GM12878 (cell line): ENCODE data around the gene ANO6. TPM values are rescaled to one million over a fixed set of nuclear protein-coding genes. Genes with fewer than 3 reads are reported as not detected.

Experiments used
- ATAC-seq: fragments of 200-7000 bp; cut with Tn5 transposase; 3 replicates; pipeline ENCODE4 v1.9.1; 2020; ENCODE audit warnings: mild to moderate bottlenecking, moderate library complexity
- BruUV-seq: library from RNA; stranded (reverse); fragments of 400-500 nt; replicated peaks from 2 replicates; lab custom pipeline; 2021; lab: Mats Ljungman, UMichigan
- CTCF ChIA-PET: fragments of 300-600 bp; sonication (Branson Sonifier 250); formaldehyde crosslinking; extraction: SDS; loops from one replicate; lab custom pipeline; 2021; ENCODE audit warnings: inconsistent platforms; lab: Yijun Ruan, JAX
- POLR2A ChIA-PET: fragments of 350-600 bp; formaldehyde crosslinking; extraction: SDS; loops from one replicate; lab custom pipeline; 2021; ENCODE audit warnings: inconsistent platforms; lab: Charles Lee
- RAD21 ChIA-PET: fragments of 300-600 bp; sonication (Branson Sonifier 250); formaldehyde crosslinking; loops from one replicate; lab custom pipeline; 2023; ENCODE audit warnings: antibody characterized with exemption; ENCODE audit not compliant: unreplicated experiment; lab: Charles Lee
- SMC1A ChIA-PET: fragments of 300-600 bp; sonication (Branson Sonifier 250); formaldehyde crosslinking; loops from one replicate; lab custom pipeline; 2023; ENCODE audit not compliant: unreplicated experiment, uncharacterized antibody; lab: Charles Lee
- DNase-seq: peaks from one replicate; pipeline ENCODE4 v3.0.0-alpha.2; 2011; ENCODE audit warnings: low read depth, low spot score
- FAIRE-seq: peaks from 3 replicates; lab custom pipeline; 2011; peaks lifted over from hg19 to GRCh38; lab: Jason Lieb, UNC
- H2AFZ ChIP-seq: 2 replicates; pipeline ENCODE4 v1.6.0; 2011; ENCODE audit warnings: low read depth, low read length, control low read depth; ENCODE audit not compliant: control insufficient read depth
- H3K27ac ChIP-seq: 2 replicates; pipeline ENCODE4 v1.5.1; 2011; ENCODE audit warnings: control low read depth; ENCODE audit not compliant: control insufficient read depth, insufficient read depth
- H3K27me3 ChIP-seq, 2 experiments: replicated peaks in 1 of 2; 2 replicates each; pipeline versions ENCODE4 v1.6.0 to v1.6.1; 2011; ENCODE audit warnings: low read length in 1 of 2; ENCODE audit not compliant: control insufficient read depth in 2 of 2, insufficient read depth in 2 of 2
- H3K36me3 ChIP-seq, 2 experiments: 2 replicates each; pipeline ENCODE4 v1.5.1; 2011; ENCODE audit warnings: low read length in 1 of 2; ENCODE audit not compliant: control insufficient read depth in 2 of 2, insufficient read depth in 2 of 2
- H3K4me1 ChIP-seq: 2 replicates; pipeline ENCODE4 v1.6.1; 2011; ENCODE audit warnings: mild to moderate bottlenecking, low read length, moderate library complexity, mixed read lengths; ENCODE audit not compliant: control insufficient read depth, insufficient read depth
- H3K4me2 ChIP-seq: 2 replicates; pipeline ENCODE4 v1.6.0; 2011; ENCODE audit warnings: control low read depth; ENCODE audit not compliant: control insufficient read depth, insufficient read depth
- H3K4me3 ChIP-seq: fragments of 200-600 bp; sonication (generic); 2 replicates; pipeline ENCODE4 v1.5.1; 2016
- H3K79me2 ChIP-seq: 2 replicates; pipeline ENCODE4 v1.6.0; 2011; ENCODE audit warnings: low read length; ENCODE audit not compliant: control insufficient read depth, insufficient read depth
- H3K9ac ChIP-seq: 2 replicates; pipeline ENCODE4 v1.8.0; 2011; ENCODE audit warnings: low read length, control low read depth, mixed read lengths; ENCODE audit not compliant: control insufficient read depth, insufficient read depth
- H3K9me3 ChIP-seq: replicated peaks from 3 replicates; pipeline ENCODE4 v1.5.1; 2011; ENCODE audit warnings: mild to moderate bottlenecking, low read length; ENCODE audit not compliant: control insufficient read depth, insufficient read depth
- H4K20me1 ChIP-seq: 2 replicates; pipeline ENCODE4 v1.6.0; 2011; ENCODE audit not compliant: control insufficient read depth, insufficient read depth
- BCL11A ChIP-seq: IDR thresholded peaks from 2 replicates; pipeline ENCODE4 v1.6.1; 2011; ENCODE audit warnings: low read depth, low read length
- BHLHE40 ChIP-seq, 2 experiments: fragments of 450-650 bp in 1 of 2; IDR thresholded peaks; 2 replicates each; pipeline ENCODE4 v1.6.1; 2011 to 2017; ENCODE audit warnings: low read depth in 2 of 2, borderline replicate concordance in 1 of 2, improper control_type of control experiment in 1 of 2, low read length in 1 of 2, mild to moderate bottlenecking in 1 of 2
- E2F4 ChIP-seq: IDR thresholded peaks from 2 replicates; pipeline ENCODE4 v1.6.1; 2012; ENCODE audit warnings: low read depth, low read length, improper control_type of control experiment
- HDGF ChIP-seq: fragments of 450-650 bp; IDR thresholded peaks from 2 replicates; pipeline ENCODE4 v1.6.1; 2016; ENCODE audit warnings: antibody characterized with exemption
- IRF4 ChIP-seq: IDR thresholded peaks from 2 replicates; pipeline ENCODE4 v1.6.1; 2011; ENCODE audit warnings: low read depth, low read length
- IRF5 ChIP-seq: fragments of 450-650 bp; IDR thresholded peaks from 2 replicates; pipeline ENCODE4 v1.6.1; 2017; ENCODE audit warnings: borderline replicate concordance
- NFIC ChIP-seq: IDR thresholded peaks from 2 replicates; pipeline ENCODE4 v1.6.1; 2012; ENCODE audit warnings: low read depth, mild to moderate bottlenecking, inconsistent platforms, low read length, moderate library complexity
- NKRF ChIP-seq: fragments of 450-650 bp; conservative IDR thresholded peaks from 2 replicates; pipeline ENCODE4 v1.6.1; 2017; ENCODE audit warnings: mild to moderate bottlenecking, moderate library complexity
- PBX3 ChIP-seq: IDR thresholded peaks from 2 replicates; pipeline ENCODE4 v1.6.1; 2011; ENCODE audit warnings: mild to moderate bottlenecking, low read depth, low read length, moderate library complexity; ENCODE audit not compliant: insufficient replicate concordance
- RAD51 ChIP-seq: fragments of 450-650 bp; IDR thresholded peaks from 2 replicates; pipeline ENCODE4 v1.6.1; 2016; ENCODE audit warnings: moderate library complexity, mild to moderate bottlenecking, inconsistent platforms
- RCOR1 ChIP-seq: conservative IDR thresholded peaks from 2 replicates; pipeline ENCODE4 v1.6.1; 2012; ENCODE audit warnings: low read depth, low read length, improper control_type of control experiment
- RELA ChIP-seq: fragments of 450-650 bp; IDR thresholded peaks from 2 replicates; pipeline ENCODE4 v1.8.0; 2014; ENCODE audit warnings: borderline replicate concordance; ENCODE audit not compliant: partially characterized antibody
- SIX5 ChIP-seq: IDR thresholded peaks from 2 replicates; pipeline ENCODE4 v1.6.1; 2011; ENCODE audit warnings: mild to moderate bottlenecking, low read depth, low read length, moderate library complexity; ENCODE audit not compliant: severe bottlenecking
- SMAD5 ChIP-seq: IDR thresholded peaks from 2 replicates; pipeline ENCODE4 v1.6.1; 2016; ENCODE audit warnings: antibody characterized with exemption, low read depth
- SP1 ChIP-seq: IDR thresholded peaks from one replicate; pipeline ENCODE4 v1.6.1; 2011; ENCODE audit warnings: low read depth, low read length
- SUZ12 ChIP-seq: fragments of 200-600 bp; sonication (generic); IDR thresholded peaks from one replicate; pipeline ENCODE4 v1.6.1; 2018; ENCODE audit warnings: antibody characterized with exemption, mild to moderate bottlenecking; ENCODE audit not compliant: unreplicated experiment
- TBL1XR1 ChIP-seq: IDR thresholded peaks from 2 replicates; pipeline ENCODE4 v1.6.1; 2012; ENCODE audit warnings: low read depth, low read length, improper control_type of control experiment
- ZBED1 ChIP-seq: IDR thresholded peaks from 2 replicates; pipeline ENCODE4 v1.6.1; 2016; ENCODE audit warnings: borderline replicate concordance
- ZNF622 ChIP-seq: fragments of 450-650 bp; IDR thresholded peaks from 2 replicates; pipeline ENCODE4 v1.6.1; 2017; ENCODE audit warnings: mild to moderate bottlenecking, inconsistent platforms
- WGBS: methylation state at CpG from one replicate; pipeline ENCODE4 v1.1.6; 2016; ENCODE audit warnings: low lambda C conversion rate; ENCODE audit not compliant: insufficient replicate concordance, insufficient coverage; ENCODE audit errors: missing lambda C conversion rate; 5-methylcytosine and 5-hydroxymethylcytosine counted together
- in situ Hi-C: fragments of 300-500 bp; cut with MboI; formaldehyde crosslinking; loops from 9 replicates; pipeline ENCODE4 v1.14.3; 2018; ENCODE audit warnings: mixed read lengths
- intact Hi-C: fragments of 100-400 bp; cut with micrococcal nuclease; formaldehyde crosslinking; loops from one replicate; pipeline ENCODE4 v1.14.2; 2022; ENCODE audit not compliant: unreplicated experiment
- polyA plus RNA-seq, 11 experiments: library from polyadenylated mRNA; depleted of rRNA in 4 of 11; unstranded in 6 of 11; stranded (reverse) in 5 of 11; fragments of >200 nt; fragmentation: Nextera tagmentation in 4 of 11; fragmentation: Illumina TruSeq in 1 of 11; extraction: Ambion mirVana in 4 of 11; extraction: Trizol in 1 of 11; gene quantifications; 1 replicate in 1 of 11; 2 replicates in 10 of 11; pipeline versions ENCODE4 v1.2.1 to v1.2.3, GENCODE V29; 2011 to 2016; ENCODE audit warnings: inconsistent platforms in 2 of 11, missing spikeins in 2 of 11, low read depth in 1 of 11
- total RNA-seq, 4 experiments: library from RNA; depleted of rRNA in 3 of 4; stranded (reverse); fragments of >200 nt in 3 of 4; fragmentation: Illumina TruSeq in 1 of 4; extraction: Trizol in 1 of 4; gene quantifications; 2 replicates each; pipeline versions ENCODE4 v1.2.1 to v1.2.3, GENCODE V29; 2013 to 2021

The ANO6 gene
- total and polyA plus RNA-seq, 10 of the 15 experiments (the other 5 are each of a cell fraction or from before 2014, with no cell fraction given) = 4.6 to 30.3 (median 26.0) TPM

- DNase-seq = no peak
- no peak for FAIRE-seq
- 30% methylated on average over 5 of the region's 5 CpGs for WGBS
- no peak overlapping the region for H3K27ac ChIP-seq
- H3K36me3 ChIP-seq = no peaks in the 10 kb centered on the region
- H3K9ac ChIP-seq = no peak overlapping the region
- H2AFZ ChIP-seq = no peak overlapping the region
- no peaks in the 10 kb centered on the region for H3K79me2 ChIP-seq
- intact Hi-C loops (no loop called here), in situ Hi-C loops (no loop called here)
- BruUV-seq = no TSS peak
- ChIA-PET CTCF (interaction anchor here (0.6 kb wide), 1 partner anchor 315 kb away, joined by 3 read pairs; no protein-coding TSS in a partner anchor), POLR2A (no interaction called here), RAD21 (no interaction called here), SMC1A (interaction anchor here (0.6 to 0.7 kb wide), 2 partner anchors 215 to 1464 kb away, joined by 3 to 4 read pairs; no protein-coding TSS in a partner anchor)
- no peaks in the 10 kb centered on the region for H3K4me1 ChIP-seq
- no peaks in the 10 kb centered on the region for H4K20me1 ChIP-seq
- H3K27me3 ChIP-seq = no peaks in the 10 kb centered on the region
- H3K4me3 ChIP-seq = no peak overlapping the region
- no peaks in the 10 kb centered on the region for H3K9me3 ChIP-seq
- H3K4me2 ChIP-seq = no peak overlapping the region
- no peak for ATAC-seq
- TF ChIP-seq RCOR1 (no peak), SIX5 (no peak), BCL11A (no peak), SMAD5 (no peak), ZBED1 (no peak), TBL1XR1 (no peak), IRF5 (no peak), RELA (no peak), SP1 (no peak), HDGF (no peak), NFIC (no peak), RAD51 (no peak), E2F4 (no peak), SUZ12 (no peak), ZNF622 (no peak), BHLHE40 (IDR thresholded peaks at IDR 0.05; ENCODE audit: borderline replicate concordance in 1 of 2, low read depth in 2 of 2, low read length in 1 of 2) (no peak), PBX3 (no peak), NKRF (no peak), IRF4 (no peak)
Observed at GRCh38 chr12:45481746-45482145, 265.9 kb downstream of the ANO6 start.
